Measurements from ENCODE around the gene OR10Z1.

OR10Z1 gene

DNA sequence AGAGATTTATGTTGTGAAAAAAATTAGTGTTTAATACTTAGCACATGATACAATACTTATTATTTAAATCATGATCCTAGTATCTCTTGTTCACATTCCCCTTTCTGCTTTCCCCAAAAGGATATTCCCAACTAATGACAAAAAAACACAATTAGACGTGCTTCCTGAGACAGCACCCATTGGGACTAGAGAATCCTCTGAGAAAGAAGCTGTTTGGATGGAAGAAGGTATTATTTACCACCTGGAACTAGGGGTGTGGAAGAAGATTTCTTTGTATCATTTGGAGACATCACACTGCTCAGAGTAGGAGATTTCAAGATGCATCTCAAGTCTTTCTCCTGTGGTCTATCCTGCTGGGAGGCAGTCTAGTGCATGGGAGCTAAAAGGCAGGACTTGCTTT lies at the start of gene OR10Z1:
Gene OR10Z1 (plus strand): TSS at position 301 of the 400 bp plus-strand sequence. CDS start 1,171 bp downstream, outside the sequence.
- DNase-seq (ENCODE audit: low spot score): no peak

DNA sequence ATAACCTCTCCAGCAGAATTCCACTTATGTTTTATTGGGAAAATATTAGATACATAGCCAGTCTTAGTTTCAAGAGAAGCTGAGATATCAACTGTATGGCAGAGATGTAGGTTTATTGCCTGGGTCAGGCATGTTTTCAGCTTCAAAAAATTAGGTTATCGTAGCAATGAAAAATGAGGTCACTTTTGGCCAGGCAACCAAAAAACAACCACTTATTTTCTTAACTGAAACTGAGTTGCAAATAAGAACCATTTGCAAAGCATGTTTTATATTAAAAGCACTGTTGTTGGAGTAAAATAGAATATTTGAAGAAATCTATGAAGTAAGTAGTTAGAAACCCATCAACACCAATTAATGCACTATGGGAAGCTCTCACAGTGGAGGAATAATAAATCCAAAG lies 45.4 kb upstream of the OR10Z1 start:
- no peak for DNase-seq (ENCODE audit: low spot score)

GRCh38 chr1:158563853-158564252 lies 41.2 kb upstream of the OR10Z1 start:
- DNase-seq (ENCODE audit: low spot score): no peak

- DNase-seq (ENCODE audit: low spot score): no peak
These were observed 40.5 kb upstream of the OR10Z1 start for GRCh38 chr1:158564608-158565007.

GRCh38 chr1:158570480-158570879 lies 34.6 kb upstream of the OR10Z1 start, which contains the start of gene OR6P1:
OR6P1 (minus strand) TSS chr1:158570580; CDS start chr1:158563604, 6,976 bp downstream.
- no peak for DNase-seq (ENCODE audit: low spot score)

DNA sequence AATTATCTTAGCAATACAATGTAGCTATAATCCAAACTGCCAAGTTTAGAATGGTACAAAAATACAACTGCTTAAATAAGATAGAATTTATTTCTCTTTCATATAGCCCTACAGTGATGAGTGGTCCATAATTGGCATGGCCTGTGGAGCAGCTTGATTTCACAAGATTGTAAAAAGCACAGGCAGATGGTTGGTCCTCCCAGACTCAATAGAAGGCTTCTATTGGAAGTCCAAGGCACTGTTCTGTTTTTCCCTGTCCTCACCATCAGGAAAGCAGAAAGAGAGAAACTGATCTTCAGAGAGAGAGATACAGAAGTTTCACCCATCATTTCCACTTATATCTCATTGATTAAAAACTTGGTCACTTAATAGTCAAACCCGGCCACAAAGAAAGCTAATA lies 32.8 kb upstream of the OR10Z1 start:
- no peak for DNase-seq (ENCODE audit: low spot score)

DNA sequence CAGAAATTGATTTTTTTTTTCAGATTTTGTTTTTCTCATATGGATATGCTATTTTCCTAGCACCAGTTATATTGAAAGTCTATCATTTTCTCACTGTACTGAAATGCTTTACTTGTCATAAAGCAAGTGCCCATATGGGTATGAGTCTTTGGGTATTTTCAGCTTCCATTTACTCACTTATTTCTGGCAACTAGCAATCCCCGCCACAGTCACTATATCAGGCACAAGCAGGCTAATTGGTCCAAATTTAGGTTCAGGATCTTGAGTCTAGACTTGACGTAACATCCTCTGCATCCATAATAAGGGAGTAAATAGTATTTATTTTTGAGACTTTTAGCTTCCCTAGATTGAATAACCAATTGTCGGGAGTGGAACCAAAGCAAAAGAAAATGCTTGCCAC lies 27.5 kb upstream of the OR10Z1 start:
- no peak for DNase-seq (ENCODE audit: low spot score)

- no peak for DNase-seq (ENCODE audit: low spot score)
These were observed 25.3 kb upstream of the OR10Z1 start, which contains the start of gene OR10X1 for GRCh38 chr1:158579733-158580132. OR10X1 (minus strand) TSS chr1:158579899; CDS start chr1:158579899, 0 bp downstream.

GRCh38 chr1:158583962-158584361 lies 21.1 kb upstream of the OR10Z1 start:
- no peak for DNase-seq (ENCODE audit: low spot score)

DNA sequence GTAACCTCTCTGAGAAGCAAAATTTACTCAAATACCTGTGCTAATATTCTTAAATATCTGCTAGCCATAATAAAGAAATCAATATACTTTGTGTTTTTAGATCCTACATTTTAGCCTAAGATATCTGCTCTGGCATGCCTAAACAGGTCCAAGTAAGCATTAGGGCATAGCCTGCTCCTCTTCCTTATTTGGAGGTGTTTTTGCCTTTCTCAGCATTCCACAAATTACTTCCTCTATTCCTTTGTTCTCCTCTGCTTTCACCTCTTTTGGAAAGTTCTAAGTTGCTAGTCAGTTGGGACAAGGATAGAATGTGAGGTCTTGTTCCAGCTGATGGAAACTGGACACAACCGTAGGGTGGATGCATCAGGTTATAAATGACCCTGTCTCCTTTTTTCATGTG lies 18.1 kb upstream of the OR10Z1 start:
- no peak for DNase-seq (ENCODE audit: low spot score)

GRCh38 chr1:158600735-158601134 lies 4.3 kb upstream of the OR10Z1 start:
- no peak for DNase-seq (ENCODE audit: low spot score)

DNA sequence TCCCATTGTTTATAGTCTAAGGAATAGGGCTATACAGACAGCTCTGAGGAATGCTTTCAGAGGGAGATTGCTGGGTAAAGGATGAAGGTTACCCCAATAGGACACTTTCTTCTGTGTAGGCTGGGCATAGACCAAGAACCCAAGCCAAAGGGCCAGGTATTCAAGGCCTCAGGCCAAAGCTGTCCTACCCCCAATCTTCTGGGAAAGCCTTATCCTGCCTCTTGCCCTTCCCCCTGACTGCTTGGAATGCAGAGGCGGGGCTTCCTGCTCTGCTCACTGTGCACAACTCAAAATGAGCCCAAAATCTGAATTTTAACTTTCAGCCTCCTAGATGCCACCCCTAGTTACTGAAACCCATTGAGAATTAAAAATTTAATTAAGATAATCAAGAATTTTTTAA lies 2.2 kb downstream of the OR10Z1 start:
- DNase-seq (ENCODE audit: low spot score): no peak

DNA sequence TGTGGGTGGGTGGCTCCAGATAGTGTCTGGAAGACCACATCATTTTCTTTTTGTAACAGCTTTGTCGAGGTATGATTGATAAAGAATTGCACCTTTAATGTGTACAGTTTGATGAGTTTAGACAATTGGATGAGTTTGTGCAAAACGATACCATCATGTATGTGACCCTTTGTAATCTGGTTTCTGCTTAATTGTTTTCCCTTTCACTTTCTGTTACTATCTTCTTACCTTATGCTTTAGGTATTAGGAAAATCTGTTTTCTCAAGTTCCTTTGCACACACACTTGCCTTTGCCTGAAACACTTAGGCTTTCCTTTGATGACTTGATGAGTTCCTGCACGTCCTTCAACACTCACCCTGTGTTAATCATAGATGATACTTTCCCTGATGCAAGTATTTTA lies 6.8 kb downstream of the OR10Z1 start:
- DNase-seq (ENCODE audit: low spot score): no peak

DNA sequence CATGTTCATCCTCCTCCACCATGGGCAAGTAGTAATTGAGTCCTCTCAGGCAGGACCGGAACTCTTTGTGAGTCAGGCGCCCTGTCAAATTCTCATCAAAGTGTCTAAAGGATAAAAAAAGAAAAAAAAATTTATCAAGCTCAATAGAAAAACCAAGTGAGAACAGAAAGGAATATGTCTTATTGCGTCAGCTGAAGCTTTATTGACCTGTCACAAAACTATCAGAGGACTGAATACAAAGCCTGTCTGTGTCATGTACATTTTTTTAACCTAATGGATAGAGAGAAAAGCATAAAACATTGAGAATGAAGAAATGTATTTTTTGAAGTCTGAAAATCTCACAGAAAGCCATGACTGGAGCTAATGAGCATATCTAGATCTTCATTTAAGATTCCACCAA lies 8.7 kb downstream of the OR10Z1 start:
- DNase-seq (ENCODE audit: low spot score): no peak

GRCh38 chr1:158638146-158638545 lies 33.1 kb downstream of the OR10Z1 start:
- no peak for DNase-seq (ENCODE audit: low spot score)

DNA sequence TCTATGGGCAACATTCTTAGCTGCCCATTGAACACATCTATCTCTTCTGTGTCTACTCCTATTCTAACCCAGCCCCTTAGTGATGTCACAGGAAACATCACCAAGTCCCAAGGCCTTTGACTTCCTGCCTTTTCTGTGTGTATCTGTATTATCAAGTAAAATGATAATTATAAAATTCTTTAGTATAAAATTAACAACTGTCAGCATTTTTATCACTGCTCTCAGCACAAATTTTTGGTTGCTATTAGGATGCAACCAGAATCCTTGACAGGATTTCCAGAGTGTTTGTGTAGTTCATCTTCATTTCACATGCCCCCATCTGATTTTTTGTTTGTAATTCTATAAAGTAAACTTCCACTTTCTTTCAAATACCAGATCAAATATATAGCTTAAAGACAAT lies 33.8 kb downstream of the OR10Z1 start:
- DNase-seq (ENCODE audit: low spot score): no peak

DNA sequence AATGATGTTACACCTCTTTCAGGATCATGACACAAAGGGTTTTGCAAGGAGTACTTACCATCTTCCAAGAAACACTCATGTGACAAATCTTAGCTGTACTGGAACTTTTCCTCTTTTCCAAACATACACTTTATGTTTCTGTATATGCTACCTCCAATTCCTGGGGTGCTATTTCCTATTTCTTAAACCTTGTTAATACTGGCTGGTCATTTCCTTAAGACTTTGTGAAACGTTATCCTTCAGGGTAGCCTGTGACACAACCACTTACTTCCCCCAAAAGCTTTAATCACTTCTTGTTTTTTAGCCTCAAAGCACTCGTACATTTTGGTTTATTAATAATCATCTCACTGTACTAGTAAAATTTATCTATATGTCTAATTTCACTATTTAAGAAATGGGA lies 39.4 kb downstream of the OR10Z1 start:
- DNase-seq (ENCODE audit: low spot score): no peak

DNA sequence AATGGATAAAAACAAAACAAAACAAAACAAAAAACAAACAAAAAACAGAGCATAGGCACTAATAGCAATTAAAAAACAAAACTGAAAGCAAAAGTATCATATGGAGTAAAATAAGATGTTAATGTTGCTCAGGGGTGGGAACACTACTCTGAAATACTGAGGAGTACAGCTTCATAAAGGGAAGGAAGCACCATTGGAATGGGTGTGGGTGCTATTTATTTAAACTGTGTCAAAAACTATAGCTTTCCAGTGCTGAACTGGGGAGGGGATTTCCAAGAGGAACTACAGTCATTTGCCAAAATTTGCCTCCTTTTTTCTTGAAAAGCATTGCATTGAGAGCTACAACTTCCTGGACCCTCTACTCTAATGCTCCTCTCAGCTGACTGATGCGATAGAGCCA lies 41.4 kb downstream of the OR10Z1 start:
- no peak for DNase-seq (ENCODE audit: low spot score)

DNA sequence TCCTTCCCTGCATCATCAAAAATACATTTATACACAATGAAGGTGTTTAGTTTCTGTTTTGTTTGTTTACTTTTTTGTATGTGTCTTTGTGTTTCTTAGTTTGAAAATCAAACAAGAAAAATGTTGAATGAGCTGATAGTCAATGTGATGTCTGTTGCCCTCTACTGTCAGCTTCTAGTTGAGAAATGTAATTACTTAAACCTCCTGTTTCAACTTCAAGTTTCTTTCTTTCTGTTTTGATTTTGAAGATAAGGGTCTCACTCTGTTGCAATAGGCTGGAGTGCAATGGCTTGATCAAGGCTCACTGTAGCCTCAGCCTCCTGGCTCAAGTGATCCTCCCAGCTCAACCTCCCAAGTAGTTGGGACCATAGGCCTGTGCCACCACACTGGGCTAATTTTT lies 44.0 kb downstream of the OR10Z1 start:
- no peak for DNase-seq (ENCODE audit: low spot score)

DNA sequence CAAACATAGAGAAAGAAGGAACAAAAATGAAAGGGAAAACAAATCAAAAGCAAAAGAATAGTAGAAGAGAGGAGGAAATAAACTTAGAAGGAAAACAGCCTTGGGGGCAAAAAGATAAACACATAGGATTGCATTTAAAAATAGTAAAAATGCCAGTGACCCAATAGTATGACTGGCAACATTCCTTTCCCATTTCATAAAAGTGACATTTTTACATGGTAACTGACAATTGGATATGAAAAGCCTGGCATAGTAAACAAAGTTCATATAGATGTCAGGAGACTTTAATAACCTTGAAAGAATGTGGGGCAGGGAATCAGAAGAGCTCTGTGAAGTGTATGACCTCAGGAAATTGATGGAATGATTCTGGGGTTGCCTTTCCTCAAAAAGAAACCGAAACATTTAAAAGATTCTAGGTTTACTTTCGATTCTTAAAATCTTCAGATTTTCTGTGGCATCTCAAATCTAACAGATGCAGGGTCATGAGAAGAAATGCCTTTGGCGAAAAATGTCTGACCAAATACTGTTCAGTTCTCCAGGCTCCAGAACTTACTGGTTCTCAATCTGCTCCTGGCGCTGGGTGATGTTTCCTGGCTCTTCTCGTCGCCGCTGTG lies 47.8 kb downstream of the OR10Z1 start:
- DNase-seq (ENCODE audit: low spot score): no peak

- no peak for DNase-seq (ENCODE audit: low spot score)
These were observed 49.0 kb downstream of the OR10Z1 start for GRCh38 chr1:158654086-158654485.

DNA sequence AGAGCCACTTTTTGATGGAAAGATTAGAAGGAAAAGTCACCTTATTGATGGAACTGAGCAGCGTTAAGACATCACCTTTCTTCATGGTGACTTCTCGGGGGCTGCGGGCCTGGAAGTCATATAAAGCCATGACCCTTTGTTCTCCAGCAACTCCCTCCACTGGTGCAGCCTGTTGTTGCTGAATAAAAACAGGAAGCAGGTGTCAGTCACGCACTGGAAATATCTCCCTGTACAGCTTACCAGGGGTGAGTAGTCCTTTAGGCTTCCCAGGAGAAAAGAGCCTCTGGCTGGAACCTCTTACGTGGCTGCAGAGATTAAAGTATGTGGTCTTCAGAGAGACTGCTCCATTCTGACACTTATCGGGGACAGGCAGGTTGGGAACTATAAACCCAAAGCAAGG lies 49.5 kb downstream of the OR10Z1 start:
- no peak for DNase-seq (ENCODE audit: low spot score)
